GM18507 (cell line): ENCODE data around the gene UHRF2.
"Not testable (repeated sequence)": the region's sequence is repeated elsewhere in the genome, so short reads cannot be mapped to it uniquely, and the experiment has no call there.

Experiments used
- DNase-seq: peaks from one replicate; pipeline ENCODE4 v3.0.0; 2011; ENCODE audit warnings: low read depth; ENCODE audit not compliant: insufficient read length; ENCODE audit errors: extremely low spot score
- FAIRE-seq: peaks from 2 replicates; lab custom pipeline; 2011; peaks lifted over from hg19 to GRCh38; lab: Jason Lieb, UNC

UHRF2 gene

DNA sequence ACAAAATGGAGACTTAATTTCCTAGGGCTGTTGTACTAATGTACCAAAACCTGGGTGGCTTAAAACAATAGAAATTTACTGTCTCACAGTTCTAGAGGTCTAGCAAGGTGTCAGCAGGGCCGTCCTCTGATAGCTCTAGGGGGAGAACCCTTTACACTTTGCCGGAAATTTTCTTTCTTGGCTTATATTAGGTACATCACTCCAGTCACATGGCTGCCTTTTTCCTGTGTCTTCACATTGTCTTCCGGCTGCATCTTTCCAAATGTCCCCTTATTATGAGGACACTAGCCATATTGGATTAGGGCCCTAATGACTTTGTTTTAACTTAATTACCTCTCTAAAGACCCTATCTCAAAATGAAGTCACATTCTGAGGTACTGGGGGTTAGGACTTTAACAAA lies 5.8 kb downstream of the UHRF2 start:
- FAIRE-seq (peak; percentile 84), DNase-seq (no peak)

- FAIRE-seq = no peak
- no peak for DNase-seq
Observed at GRCh38 chr9:6424940-6425339, 11.9 kb downstream of the UHRF2 start.

- no peak for FAIRE-seq
- no peak for DNase-seq
Observed at GRCh38 chr9:6426117-6426516, 13.1 kb downstream of the UHRF2 start.

- DNase-seq = no peak
- FAIRE-seq = peak; percentile 96
Observed at GRCh38 chr9:6428940-6429889, 16.2 kb downstream of the UHRF2 start.

DNA sequence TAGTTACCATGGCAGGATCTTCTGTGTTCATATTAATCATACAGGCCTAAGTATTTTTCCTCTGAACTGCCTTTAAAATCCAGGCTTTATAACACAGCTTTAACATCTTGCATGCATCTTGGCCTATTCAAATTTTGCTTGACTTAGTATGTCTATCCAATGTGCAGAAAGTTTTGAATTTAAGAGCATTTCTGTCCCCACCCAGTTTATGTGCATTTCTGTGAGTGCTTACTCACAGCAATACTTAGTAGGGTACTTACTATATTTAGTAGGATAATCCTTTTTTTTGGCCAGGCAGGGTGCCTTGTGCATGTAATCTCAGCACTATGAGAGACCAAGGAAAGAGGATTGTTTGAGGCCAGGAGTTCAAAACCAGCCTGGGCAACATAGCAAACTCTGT lies 18.0 kb downstream of the UHRF2 start:
- FAIRE-seq (peak; percentile 56), DNase-seq (no peak)

DNA sequence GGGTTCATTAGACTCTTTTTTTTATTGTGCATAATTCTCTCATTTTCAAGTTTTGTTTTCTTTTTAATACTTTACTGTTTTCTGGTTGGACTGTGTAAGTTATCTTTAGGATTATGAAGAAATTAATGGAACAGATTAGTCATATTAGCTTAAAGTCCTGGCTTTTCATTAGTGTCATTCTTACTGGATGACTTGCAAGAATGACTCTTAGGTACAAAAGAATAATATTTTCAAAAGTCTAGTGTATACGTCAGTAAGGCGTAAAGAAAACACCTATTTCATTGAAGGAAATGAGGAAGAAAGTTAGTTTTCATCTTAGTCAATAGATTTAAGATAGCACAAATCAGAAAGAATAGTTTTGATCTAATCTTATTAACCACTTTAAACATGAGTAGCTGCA lies 20.4 kb downstream of the UHRF2 start:
- FAIRE-seq = peak; percentile 52

DNA sequence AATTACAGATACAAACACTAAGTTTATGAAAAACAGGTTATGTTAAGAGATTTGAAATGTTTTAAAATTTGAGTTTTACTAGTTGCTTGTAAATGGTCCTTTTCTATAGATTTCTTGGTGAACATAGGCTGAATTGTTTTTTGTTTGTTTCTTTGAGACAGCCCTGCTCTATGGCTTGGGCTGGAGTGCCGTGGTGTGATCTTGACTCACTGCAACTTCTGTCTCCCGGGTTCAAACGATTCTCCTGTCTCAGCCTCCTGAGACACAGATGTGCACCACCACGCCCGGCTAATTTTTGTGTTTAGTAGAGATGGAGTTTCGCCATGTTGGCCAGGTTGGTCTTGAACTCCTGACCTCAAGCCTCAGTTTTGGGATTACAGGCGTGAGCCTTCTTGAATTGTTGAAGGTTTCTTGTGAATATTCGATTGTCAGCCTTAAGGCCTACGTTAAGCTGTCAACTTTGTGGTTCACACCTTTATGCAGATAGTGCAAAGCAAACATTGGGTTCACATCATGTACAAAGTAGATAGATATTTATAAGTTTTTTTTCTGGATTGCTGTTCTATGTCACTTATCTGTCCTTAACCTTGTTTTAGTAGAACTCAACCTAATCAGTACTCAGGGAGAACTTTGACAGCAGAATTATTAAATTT lies 26.2 kb downstream of the UHRF2 start:
- DNase-seq = no peak
- no peak for FAIRE-seq

More for the DNA sequence above, 20.4 kb downstream of the UHRF2 start:
- DNase-seq = no peak

DNA sequence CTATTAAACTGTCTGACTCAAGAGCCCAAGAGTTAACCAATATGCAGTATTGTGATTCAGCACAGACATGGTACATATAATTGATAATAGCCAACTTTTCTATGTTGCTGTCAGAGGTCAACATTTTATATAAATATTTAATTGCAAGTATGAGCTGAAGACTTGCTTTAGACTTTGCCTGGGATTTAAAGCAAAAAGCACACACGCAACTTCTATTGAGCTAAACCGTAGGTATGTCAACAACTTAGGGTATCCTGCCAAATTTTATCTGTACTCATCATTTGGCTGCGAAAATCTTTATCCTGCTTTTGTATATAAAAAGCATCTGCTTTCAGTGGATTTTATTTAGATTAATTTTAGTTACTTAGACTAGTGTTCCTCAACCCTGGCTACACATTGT lies 27.4 kb downstream of the UHRF2 start:
- DNase-seq (no peak), FAIRE-seq (no peak)

DNA sequence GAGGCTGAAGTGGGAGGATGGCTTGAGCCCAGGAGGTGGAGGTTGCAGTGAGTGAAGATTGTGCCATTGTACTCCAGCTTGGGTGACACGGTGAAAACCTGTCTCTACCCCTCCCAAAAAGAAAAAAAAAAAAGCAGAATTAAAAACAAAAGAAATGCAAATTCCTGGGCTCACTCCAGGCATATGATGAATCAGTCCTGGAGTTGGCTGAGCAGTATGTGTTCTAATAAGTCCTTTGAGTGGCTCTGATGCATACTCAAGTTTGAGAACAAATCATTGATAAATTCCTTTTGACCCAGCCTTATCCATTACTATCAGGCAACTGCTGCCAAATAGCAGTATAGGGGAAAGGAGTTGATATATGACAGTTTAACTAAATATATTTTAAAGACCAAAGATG lies 28.3 kb downstream of the UHRF2 start:
- no peak for FAIRE-seq
- no peak for DNase-seq

GRCh38 chr9:6443661-6444060 lies 30.7 kb downstream of the UHRF2 start:
- DNase-seq (no peak), FAIRE-seq (peak; percentile 5)

DNA sequence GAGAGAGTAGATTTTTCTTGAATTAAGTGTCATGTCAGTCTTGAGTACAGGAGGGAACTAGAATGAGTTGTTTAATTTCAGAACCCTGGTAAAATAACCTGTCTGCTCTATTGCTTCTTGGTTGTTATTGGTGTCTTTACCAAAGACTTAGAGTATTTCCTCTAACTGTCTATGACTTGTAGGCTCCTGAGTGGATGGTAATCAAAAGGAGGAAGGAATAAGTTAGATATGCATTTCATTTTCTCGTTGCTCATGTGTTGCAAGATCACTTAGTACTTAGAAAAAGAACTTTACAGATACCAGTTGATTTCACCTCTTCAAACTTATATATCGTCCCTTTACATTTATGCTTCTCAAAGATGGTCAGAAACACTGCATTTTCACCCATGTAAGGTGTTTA lies 31.1 kb downstream of the UHRF2 start:
- DNase-seq (no peak), FAIRE-seq (peak; percentile 29)

DNA sequence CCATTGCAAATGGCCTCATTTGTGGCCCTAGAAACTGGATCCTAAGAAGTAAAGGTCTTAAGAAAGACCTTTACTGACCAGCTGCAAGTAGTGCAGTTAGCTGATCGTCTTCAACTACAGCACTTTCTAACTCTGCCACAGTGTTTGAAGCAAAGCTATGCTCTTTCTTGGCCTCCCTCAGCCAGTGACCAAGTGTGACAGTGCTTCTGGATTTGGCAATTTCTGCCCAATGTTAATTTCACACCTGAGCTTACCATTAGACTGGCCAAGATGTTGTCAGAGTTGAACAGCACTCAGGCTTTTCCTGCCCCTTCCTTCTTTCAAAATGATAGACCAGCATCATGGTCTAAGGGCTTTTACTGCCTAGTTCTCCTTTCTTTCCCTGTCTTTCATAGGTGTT lies 36.1 kb downstream of the UHRF2 start:
- DNase-seq (no peak), FAIRE-seq (no peak)

GRCh38 chr9:6449645-6450044 lies 36.6 kb downstream of the UHRF2 start:
- FAIRE-seq (peak; percentile 47), DNase-seq (no peak)

DNA sequence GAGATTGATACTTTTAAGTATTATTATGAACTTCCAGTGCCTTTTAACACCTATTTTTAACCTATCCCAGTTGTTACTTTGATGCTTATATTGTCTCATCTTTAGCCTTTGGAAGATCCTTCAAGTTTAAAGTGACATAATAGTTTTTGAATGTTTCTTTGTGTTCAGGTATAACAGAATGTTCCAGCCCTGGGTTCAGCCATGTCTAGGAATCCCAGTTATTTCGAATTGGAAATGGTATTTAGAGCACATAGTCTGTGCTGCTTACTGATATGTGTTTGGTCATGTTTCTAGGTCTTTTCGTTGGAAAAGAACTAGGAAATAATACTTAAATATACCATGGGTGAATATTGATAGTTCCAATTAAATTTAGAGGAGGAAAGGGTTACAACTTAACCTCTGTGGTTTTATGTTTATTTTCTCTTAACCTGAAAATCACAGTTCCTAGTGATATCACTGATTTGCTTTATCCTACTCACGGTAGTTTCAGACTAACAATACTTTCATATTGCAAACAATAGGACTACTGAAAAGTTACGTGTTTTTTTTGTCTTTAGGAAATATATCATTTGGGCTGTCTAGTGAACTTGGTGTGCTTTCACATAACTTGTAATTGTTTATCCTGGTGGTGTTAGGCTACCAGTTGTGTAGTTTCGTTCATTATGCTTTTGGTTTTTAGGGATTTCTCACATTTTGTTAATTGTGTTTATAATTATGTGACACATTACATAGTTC lies 37.8 kb downstream of the UHRF2 start:
- no peak for DNase-seq
- no peak for FAIRE-seq

DNA sequence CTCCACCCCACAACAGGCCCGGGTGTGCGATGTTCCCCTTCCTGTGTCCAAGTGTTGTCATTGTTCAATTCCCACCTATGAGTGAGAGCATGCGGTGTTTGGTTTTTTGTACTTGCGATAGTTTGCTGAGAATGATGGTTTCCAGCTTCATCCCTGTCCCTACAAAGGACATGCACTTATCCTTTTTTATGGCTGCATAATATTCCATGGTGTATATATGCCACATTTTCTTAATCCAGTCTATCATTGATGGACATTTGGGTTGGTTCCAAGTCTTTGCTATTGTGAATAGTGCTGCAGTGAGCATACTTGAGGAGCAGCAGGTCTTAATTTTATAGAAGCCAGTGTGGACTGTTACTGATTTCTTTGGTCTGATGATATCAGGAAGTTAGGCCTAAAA lies 42.3 kb downstream of the UHRF2 start:
- not testable (repeated sequence) for FAIRE-seq, DNase-seq

GRCh38 chr9:6458704-6459103 lies 45.7 kb downstream of the UHRF2 start:
- not testable (repeated sequence) for FAIRE-seq, DNase-seq

GRCh38 chr9:6459718-6460117 lies 46.7 kb downstream of the UHRF2 start:
- DNase-seq = no peak
- FAIRE-seq = peak; percentile 29

DNA sequence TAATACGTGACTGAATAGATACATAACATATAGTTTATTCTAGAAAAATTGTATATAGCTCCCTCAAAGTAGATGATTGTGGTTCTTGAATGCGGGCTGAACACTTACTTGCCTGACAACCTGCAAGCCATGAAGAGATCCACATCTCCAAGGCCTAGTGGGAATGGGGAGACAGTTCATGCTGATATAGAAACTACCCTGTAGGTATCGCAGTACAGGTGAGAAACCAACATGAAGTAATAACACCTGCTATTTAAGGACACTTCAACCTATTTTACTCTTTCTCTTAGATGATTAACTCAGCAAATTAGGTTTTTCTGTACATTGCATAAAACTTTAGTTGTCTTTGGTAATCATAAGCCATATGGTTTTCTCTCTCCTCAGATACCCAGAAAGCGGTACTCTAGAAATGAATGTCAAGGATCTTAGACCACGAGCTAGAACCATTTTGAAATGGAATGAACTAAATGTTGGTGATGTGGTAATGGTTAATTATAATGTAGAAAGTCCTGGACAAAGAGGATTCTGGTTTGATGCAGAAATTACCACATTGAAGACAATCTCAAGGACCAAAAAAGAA lies 47.3 kb downstream of the UHRF2 start:
- DNase-seq (no peak), FAIRE-seq (peak; percentile 56)

DNA sequence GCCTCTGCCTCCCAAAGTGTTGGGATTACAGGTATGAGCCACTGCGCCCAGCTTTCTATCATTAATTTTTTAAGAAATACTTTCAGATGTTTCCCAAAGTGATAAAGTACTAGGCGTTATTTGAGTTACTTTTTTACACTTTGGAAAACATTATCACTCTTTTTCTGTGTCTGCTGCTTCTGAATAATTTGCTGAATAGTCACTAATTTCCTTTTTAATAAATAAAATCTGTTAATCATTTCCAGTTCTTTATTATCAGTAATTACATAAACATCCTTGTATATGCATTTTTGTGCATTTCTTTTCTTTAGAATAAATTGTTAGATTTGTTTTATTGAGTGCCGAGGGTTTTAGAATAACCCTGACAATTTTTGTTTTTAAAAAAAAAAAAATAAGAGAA lies 48.6 kb downstream of the UHRF2 start:
- FAIRE-seq (no peak), DNase-seq (no peak)
